HUES48 (cell line): ENCODE results near the gene CARD9.

ENCODE experiments used
- H3K27ac ChIP-seq: one replicate; pipeline ENCODE4 v1.7.0; 2013; ENCODE audit warnings: low read depth, low read length, inconsistent platforms
- H3K27me3 ChIP-seq: 2 replicates; pipeline ENCODE4 v1.6.1; 2013; ENCODE audit warnings: mild to moderate bottlenecking, low read length; ENCODE audit not compliant: control insufficient read depth, insufficient read depth
- H3K36me3 ChIP-seq: 2 replicates; pipeline ENCODE4 v1.6.1; 2013; ENCODE audit warnings: low read length; ENCODE audit not compliant: control insufficient read depth, insufficient read depth
- H3K4me1 ChIP-seq: 2 replicates; pipeline ENCODE4 v1.6.1; 2013; ENCODE audit warnings: mild to moderate bottlenecking, low read length; ENCODE audit not compliant: control insufficient read depth, insufficient read depth
- H3K4me3 ChIP-seq: 2 replicates; pipeline ENCODE4 v1.5.1; 2013; ENCODE audit warnings: mild to moderate bottlenecking, low read depth, low read length
- H3K9ac ChIP-seq: 2 replicates; pipeline ENCODE4 v1.6.1; 2013; ENCODE audit warnings: mild to moderate bottlenecking, low read depth, low read length, moderate library complexity
- H3K9me3 ChIP-seq: 2 replicates; pipeline ENCODE4 v1.6.1; 2013; ENCODE audit warnings: low read length; ENCODE audit not compliant: control insufficient read depth, insufficient read depth

Gene CARD9

DNA sequence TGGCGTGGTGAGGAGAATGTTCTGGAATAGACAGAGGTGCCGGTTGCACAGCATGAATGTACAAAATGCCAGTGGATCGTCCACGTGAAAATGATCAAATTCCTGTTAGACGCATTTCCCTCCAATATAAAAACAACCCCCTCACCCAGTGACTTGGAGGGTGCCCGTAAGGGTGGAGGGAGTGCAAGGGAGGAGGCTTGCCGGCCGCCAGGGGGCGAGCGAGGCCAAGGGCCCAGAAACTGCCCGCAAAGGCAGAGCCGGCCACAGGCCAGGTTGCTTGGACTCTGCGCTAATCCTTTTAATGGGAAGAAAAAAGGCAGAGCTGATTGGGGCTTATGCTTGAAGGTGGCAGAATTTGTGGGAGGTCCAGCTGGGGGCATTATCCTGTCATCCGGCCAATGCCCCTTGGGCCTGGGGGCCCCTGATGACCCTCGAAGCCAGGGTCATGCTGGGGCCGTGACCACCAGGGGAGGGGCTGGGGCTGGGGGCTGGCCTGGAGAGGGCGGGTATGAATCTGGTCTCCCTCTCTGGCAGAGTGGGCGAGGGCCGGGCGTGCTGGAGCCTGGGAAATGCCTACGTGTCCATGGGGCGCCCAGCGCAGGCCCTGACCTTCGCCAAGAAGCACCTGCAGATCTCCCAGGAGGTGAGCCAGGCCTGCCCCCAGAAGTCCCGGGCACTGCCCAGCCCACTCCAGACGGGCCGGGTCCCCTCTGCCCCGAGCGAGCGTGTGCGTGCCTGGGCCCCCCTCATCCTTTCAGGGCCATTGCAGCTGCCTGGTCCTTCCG is 34.1 kb downstream of the CARD9 start:
- Histone ChIP-seq H3K9me3 (no peaks in the 10 kb centered on the region), H3K27me3 (no peaks in the 10 kb centered on the region), H3K4me3 (no peak overlapping the region), H3K4me1 (peaks cover 5% of the 10 kb centered on the region), H3K9ac (no peak overlapping the region), H3K27ac (peak overlapping the region; percentile 20), H3K36me3 (no peaks in the 10 kb centered on the region)

DNA sequence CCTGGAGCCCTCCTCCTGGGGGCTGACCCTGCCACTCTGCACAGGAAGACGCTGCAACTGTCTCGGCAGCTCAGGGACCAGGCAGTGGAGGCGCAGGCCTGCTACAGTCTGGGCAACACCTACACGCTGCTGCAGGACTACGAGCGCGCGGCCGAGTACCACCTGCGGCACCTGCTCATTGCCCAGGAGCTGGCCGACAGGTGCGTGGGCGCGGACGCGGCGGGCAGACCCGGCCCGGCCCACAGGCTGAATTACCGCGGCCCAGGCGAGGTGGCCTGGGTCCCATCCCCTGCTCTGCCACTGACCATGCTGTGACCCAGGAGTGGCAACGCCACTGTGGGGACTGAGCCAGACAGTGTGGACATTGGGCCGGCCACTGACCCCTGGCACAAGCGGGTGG is 35.0 kb downstream of the CARD9 start:
- no peak overlapping the region for H3K4me3 ChIP-seq
- H3K27ac ChIP-seq = no peak overlapping the region
- H3K9me3 ChIP-seq = no peaks in the 10 kb centered on the region
- H3K9ac ChIP-seq = no peak overlapping the region
- H3K36me3 ChIP-seq = no peaks in the 10 kb centered on the region
- H3K4me1 ChIP-seq = peaks cover 5% of the 10 kb centered on the region
- no peaks in the 10 kb centered on the region for H3K27me3 ChIP-seq

DNA sequence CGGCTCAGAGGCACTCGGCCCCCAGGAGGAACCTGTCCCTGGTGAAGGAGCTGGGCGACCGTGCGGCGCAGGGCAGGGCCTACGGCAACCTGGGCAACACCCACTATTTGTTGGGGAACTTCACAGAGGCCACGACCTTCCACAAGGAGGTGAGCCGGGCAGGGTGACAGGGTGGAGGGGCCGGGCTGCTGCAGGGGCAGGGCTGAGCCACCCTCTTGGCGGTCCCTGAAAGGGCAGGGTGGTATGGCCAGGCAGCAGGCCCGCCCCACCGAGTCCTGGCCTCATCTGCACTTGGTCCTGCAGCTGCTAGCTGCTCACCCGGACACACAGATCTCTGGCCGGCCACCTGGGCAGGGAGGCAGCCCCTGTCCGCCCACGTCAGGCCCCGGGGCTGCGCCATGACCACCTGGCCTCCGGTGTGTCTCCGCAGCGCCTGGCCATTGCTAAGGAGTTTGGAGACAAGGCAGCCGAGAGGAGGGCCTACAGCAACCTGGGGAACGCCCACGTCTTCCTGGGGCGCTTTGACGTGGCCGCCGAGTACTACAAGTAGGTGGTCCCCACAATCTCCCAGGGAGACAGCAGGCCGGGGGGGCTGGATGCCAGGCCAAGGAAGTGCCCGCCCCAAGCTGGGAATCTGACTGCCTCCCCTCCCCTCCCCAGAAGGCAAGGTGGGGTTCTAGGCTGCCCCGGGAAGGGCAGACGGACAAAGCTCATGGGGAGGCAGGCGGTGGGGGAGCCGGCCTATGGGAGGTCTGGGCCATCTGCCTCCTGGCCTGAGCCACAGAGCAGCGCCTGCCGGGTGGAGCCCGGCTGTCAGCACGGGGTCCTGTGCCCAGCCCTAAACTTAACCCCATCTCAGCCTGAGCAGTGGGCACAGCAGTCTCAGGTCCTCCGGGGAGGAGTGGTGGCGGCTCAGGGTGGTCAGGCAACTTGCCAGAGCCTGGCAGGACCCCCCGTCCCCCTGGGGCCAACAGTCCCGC is 35.8 kb downstream of the CARD9 start:
- no peaks in the 10 kb centered on the region for H3K27me3 ChIP-seq
- no peaks in the 10 kb centered on the region for H3K9me3 ChIP-seq
- no peak overlapping the region for H3K27ac ChIP-seq
- no peaks in the 10 kb centered on the region for H3K4me1 ChIP-seq
- no peak overlapping the region for H3K9ac ChIP-seq
- no peaks in the 10 kb centered on the region for H3K36me3 ChIP-seq
- no peak overlapping the region for H3K4me3 ChIP-seq

DNA sequence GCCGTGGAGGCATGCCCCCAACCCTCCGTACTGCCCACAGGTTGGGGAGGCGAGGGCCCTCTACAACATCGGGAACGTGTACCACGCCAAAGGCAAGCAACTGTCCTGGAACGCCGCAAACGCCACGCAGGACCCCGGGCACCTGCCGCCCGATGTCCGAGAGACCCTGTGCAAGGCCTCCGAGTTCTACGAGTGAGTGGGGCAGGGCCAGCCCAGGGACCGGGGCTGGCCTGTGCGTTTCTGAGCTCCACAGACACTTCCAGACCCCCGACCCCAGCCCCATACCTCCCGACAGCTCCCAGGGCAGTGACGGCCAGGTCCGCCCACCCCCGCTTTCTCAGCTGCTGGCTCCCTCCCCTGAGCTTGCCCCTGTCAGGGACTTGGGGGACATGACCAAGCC is 36.6 kb downstream of the CARD9 start:
- no peak overlapping the region for H3K4me3 ChIP-seq
- no peaks in the 10 kb centered on the region for H3K36me3 ChIP-seq
- H3K27me3 ChIP-seq = no peaks in the 10 kb centered on the region
- H3K9me3 ChIP-seq = no peaks in the 10 kb centered on the region
- no peak overlapping the region for H3K27ac ChIP-seq
- H3K4me1 ChIP-seq = no peaks in the 10 kb centered on the region
- no peak overlapping the region for H3K9ac ChIP-seq

DNA sequence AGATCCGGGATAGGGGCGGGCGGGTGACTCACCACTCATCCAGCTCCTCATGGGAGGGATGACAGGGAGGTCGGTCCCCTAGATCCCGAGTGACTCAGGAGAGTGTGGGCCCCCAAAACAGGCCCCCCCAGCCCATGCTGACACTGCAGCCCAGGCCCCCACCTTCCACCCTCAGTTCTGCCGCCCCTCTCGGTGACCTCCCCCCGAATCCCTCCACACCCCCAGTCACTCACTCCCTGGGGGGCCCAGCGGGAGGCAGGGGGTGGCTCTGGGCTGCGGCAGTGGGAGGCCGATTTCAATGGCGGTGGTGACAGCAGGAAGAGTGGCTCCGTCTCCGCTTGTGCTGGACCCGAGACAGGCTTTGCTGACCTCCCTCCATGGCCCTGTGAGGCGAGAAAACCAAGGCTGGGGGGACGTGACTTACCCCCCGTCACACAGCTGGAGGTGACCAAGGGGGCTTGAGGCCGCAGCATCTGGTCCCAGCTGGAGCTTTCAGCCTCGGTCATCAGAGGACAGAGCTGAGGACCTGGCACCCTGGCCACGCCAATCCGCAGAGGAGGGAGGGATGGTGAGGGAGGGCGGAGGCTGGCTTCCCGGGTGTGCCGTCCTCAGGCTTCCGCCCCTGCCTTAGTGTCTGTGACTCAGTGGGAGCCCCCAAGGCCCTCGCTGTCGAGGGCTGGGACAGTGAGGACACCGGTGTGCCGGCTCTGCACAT is 37.2 kb downstream of the CARD9 start:
- Histone ChIP-seq H3K4me1 (no peaks in the 10 kb centered on the region), H3K4me3 (no peak overlapping the region), H3K36me3 (no peaks in the 10 kb centered on the region), H3K9me3 (no peaks in the 10 kb centered on the region), H3K9ac (no peak overlapping the region), H3K27ac (no peak overlapping the region), H3K27me3 (no peaks in the 10 kb centered on the region)

DNA sequence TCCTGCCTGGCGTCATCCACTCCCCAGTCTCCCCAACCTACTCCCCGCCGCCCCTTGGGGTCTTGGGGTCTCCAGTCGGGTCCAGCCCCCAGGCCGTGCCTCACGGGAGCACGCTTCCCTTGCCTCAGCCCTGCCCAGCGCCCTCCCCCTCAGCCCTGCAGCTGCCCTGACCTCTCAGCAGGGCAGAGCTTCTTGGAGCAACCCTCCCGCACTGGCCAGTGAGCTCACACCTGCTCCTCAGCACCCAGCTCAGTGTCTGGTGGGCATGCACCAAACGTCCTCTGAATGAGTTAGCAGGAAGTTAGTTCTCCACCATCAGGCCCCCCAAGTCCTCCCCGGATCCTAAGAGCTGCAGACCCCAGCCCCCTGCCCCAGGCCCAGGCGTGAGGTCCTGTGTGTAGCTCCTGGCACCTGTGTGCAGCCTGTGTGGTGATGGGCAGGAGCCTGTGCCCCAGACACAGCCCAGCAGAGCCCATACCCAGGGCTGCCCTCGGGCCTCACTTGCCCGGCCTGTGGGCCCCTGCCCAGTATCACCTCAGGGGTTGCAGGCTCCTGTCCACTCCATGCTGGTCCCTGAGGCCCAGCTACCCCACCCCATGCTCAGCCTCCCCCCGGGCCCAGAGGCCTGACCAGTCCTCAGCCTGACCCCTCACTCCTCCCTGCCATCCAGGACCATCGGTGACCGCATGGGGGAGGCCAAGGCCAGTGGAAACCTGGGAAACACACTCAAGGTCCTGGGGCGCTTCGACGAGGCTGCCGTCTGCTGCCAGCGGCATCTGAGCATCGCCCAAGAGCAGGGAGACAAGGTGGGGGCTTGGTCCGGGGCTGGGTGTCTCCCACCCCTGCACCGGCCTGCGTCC is 37.9 kb downstream of the CARD9 start:
- Histone ChIP-seq H3K27me3 (no peaks in the 10 kb centered on the region), H3K36me3 (no peaks in the 10 kb centered on the region), H3K27ac (no peak overlapping the region), H3K9ac (no peak overlapping the region), H3K4me3 (no peak overlapping the region), H3K9me3 (no peaks in the 10 kb centered on the region), H3K4me1 (no peaks in the 10 kb centered on the region)

DNA sequence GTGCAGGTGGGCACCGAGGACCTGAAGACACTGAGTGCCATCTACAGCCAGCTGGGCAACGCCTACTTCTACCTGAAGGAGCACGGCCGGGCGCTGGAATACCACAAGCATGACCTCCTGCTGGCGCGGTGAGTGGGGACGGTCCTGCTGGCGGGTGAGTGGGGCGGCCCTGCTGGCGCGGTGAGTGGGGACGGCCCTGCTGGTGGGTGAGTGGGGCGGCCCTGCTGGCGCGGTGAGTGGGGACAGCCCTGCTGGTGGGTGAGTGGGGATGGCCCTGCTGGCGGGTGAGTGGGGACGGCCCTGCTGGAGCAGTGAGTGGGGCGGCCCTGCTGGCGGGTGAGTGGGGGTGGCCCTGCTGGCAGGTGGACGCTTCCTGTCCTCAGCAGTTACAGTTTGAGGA is 38.9 kb downstream of the CARD9 start:
- H3K27ac ChIP-seq = no peak overlapping the region
- no peaks in the 10 kb centered on the region for H3K9me3 ChIP-seq
- H3K4me3 ChIP-seq = no peak overlapping the region
- H3K9ac ChIP-seq = no peak overlapping the region
- H3K4me1 ChIP-seq = no peaks in the 10 kb centered on the region
- H3K27me3 ChIP-seq = no peaks in the 10 kb centered on the region
- no peaks in the 10 kb centered on the region for H3K36me3 ChIP-seq

DNA sequence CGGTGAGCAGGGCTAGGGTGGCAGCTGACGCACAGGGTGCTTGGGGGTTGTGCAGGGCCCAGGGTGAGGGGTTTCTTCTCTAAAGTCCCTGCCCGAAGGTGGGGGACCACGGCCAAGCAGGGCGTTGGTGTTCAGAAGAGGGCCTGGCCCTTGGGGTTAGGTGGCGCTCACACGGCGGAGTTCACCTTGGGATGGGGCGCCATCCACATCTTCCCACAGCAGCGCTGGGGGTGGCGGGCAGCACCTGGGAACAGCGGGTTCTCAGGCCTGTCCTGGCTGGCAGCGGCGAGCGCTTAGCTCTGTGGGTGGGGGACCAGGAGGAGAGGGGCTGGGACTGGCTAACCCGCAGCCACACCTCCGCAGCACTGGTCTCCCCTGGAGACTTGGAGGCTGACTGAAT is 40.0 kb downstream of the CARD9 start:
- H3K9me3 ChIP-seq = no peaks in the 10 kb centered on the region
- no peak overlapping the region for H3K27ac ChIP-seq
- no peaks in the 10 kb centered on the region for H3K27me3 ChIP-seq
- H3K4me3 ChIP-seq = no peak overlapping the region
- no peak overlapping the region for H3K9ac ChIP-seq
- no peaks in the 10 kb centered on the region for H3K36me3 ChIP-seq
- H3K4me1 ChIP-seq = 0 out of 2 replicates have a peak, but pooled peaks cover under 1% of the 10 kb centered on the region

DNA sequence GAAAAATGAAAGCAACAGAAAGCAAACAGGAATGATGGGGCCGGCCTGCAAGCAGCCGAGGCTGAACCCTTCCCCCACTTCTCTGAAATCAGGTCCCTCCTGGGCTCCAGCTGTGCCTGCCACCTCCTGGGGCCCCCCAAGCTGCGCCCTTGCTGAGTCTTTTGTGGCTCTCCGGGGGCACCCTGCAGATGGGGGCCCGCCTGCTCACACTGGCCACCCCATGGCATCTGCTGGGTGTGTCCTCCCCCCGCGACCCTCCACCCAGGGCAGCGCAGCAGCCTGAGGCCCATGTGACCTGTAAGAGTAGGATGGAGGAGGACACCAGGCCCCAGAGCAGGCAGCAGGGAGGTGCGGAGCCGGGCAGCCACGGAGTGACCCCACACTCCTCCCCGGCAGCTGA is 40.4 kb downstream of the CARD9 start:
- no peak overlapping the region for H3K27ac ChIP-seq

DNA sequence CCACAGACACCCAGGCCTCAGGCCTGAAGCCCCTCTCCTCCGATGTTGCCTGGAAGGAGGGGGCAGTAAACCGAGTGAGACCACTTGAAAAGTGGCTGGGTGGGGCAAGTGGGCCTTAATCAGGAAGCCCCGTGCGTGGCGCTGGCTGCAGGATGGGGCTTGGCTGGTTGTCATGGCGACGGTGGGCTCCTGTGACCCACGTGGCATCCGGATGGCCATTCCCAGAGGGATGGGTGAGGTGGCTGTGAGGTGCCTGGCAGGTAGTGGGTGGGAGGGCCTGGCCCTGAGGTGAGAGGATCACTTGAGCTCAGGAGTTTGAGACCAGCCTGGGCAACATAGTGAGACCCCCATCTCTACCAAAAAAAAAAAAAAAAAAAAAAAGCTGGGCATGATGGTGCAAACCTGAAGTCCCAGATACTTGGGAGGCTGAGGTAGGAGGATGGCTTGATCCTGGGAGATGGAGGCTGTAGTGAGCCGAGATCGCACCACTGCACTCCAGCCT is 40.9 kb downstream of the CARD9 start:
- H3K9ac ChIP-seq = no peak overlapping the region
- H3K27me3 ChIP-seq = no peaks in the 10 kb centered on the region
- H3K9me3 ChIP-seq = no peaks in the 10 kb centered on the region

More for the DNA sequence above, 40.4 kb downstream of the CARD9 start:
- H3K9ac ChIP-seq = no peak overlapping the region
- no peaks in the 10 kb centered on the region for H3K36me3 ChIP-seq
- H3K4me3 ChIP-seq = no peak overlapping the region
- H3K9me3 ChIP-seq = no peaks in the 10 kb centered on the region
- no peaks in the 10 kb centered on the region for H3K27me3 ChIP-seq
- 0 out of 2 replicates have a peak, but pooled peaks cover 5% of the 10 kb centered on the region for H3K4me1 ChIP-seq

More for the DNA sequence above, 40.9 kb downstream of the CARD9 start:
- H3K4me1 ChIP-seq = 0 out of 2 replicates have a peak, but pooled peaks cover 5% of the 10 kb centered on the region
- no peak overlapping the region for H3K27ac ChIP-seq
- no peak overlapping the region for H3K4me3 ChIP-seq
- no peaks in the 10 kb centered on the region for H3K36me3 ChIP-seq
